A673 (cell line): ENCODE data around the gene PHLDB2. TPM values are rescaled to one million over a fixed set of nuclear protein-coding genes. Genes with fewer than 3 reads are reported as not detected.

Experiments
- BruUV-seq: library from RNA; stranded (reverse); fragments of 400-500 nt; replicated peaks from 2 replicates; lab custom pipeline; 2021; lab: Mats Ljungman, UMichigan
- CTCF ChIA-PET: fragments of 300-600 bp; sonication (Branson Sonifier 250); formaldehyde crosslinking; loops from one replicate; lab custom pipeline; 2022; ENCODE audit warnings: antibody characterized with exemption; lab: Charles Lee
- POLR2A ChIA-PET: fragments of 300-600 bp; sonication (Branson Sonifier 250); formaldehyde crosslinking; loops from one replicate; lab custom pipeline; 2022; ENCODE audit warnings: antibody characterized with exemption; ENCODE audit not compliant: low non-redundant PET; lab: Charles Lee
- DNase-seq: peaks from one replicate; pipeline ENCODE4 v3.0.0-alpha.2; 2015; ENCODE audit warnings: low spot score
- H3K27ac ChIP-seq: fragments of 200-600 bp; sonication (generic); 2 replicates; pipeline ENCODE4 v1.5.1; 2016; ENCODE audit warnings: mixed run types, low read depth, mild to moderate bottlenecking, mixed read lengths, antibody characterized with exemption, low read length; ENCODE audit not compliant: poor library complexity, severe bottlenecking
- H3K27me3 ChIP-seq: fragments of 200-600 bp; sonication (generic); replicated peaks from 2 replicates; pipeline ENCODE4 v1.6.1; 2017; ENCODE audit warnings: mixed run types, low read depth, mild to moderate bottlenecking, mixed read lengths, antibody characterized with exemption, low read length; ENCODE audit not compliant: insufficient read depth, poor library complexity
- H3K36me3 ChIP-seq: fragments of 200-600 bp; sonication (generic); 2 replicates; pipeline ENCODE4 v1.6.1; 2016; ENCODE audit warnings: mixed run types, mild to moderate bottlenecking, mixed read lengths, antibody characterized with exemption, low read length; ENCODE audit not compliant: insufficient read depth, poor library complexity, severe bottlenecking
- H3K4me1 ChIP-seq: fragments of 200-600 bp; sonication (generic); 2 replicates; pipeline ENCODE4 v1.6.1; 2017; ENCODE audit warnings: mixed run types, mild to moderate bottlenecking, mixed read lengths, antibody characterized with exemption, low read length; ENCODE audit not compliant: insufficient read depth, poor library complexity, severe bottlenecking
- H3K4me3 ChIP-seq: fragments of 200-600 bp; sonication (generic); 2 replicates; pipeline ENCODE4 v1.5.1; 2016; ENCODE audit warnings: low read depth, mixed run types, mild to moderate bottlenecking, mixed read lengths, low read length; ENCODE audit not compliant: poor library complexity, severe bottlenecking
- H3K9me3 ChIP-seq: fragments of 200-600 bp; sonication (generic); 2 replicates; pipeline ENCODE4 v1.6.1; 2016; ENCODE audit warnings: mixed run types, low read depth, mild to moderate bottlenecking, mixed read lengths, antibody characterized with exemption, low read length; ENCODE audit not compliant: poor library complexity, severe bottlenecking
- EZH2 ChIP-seq: fragments of 200-600 bp; sonication (generic); IDR thresholded peaks from 2 replicates; pipeline ENCODE4 v1.6.1; 2017; ENCODE audit warnings: borderline replicate concordance, low read depth, mild to moderate bottlenecking, mixed read lengths, antibody characterized with exemption, low read length; ENCODE audit not compliant: poor library complexity, severe bottlenecking
- intact Hi-C: fragments of 100-400 bp; cut with micrococcal nuclease; formaldehyde crosslinking; loops from one replicate; pipeline ENCODE4 v1.10.0; 2022; ENCODE audit not compliant: unreplicated experiment
- total RNA-seq: library from RNA; stranded (reverse); gene quantifications from 2 replicates; pipeline ENCODE4 v1.2.3, GENCODE V29; 2021
- TF ChIP-seq, protein P1 (sequence below): fragments of 300-800, 200-600 bp; sonication (generic); conservative IDR thresholded peaks from 2 replicates; pipeline ENCODE4 v1.5.1; 2017; ENCODE audit warnings: low read depth, mild to moderate bottlenecking, antibody characterized with exemption, low read length, moderate library complexity, mixed read lengths

The PHLDB2 gene
- total RNA-seq, 1 experiment from 2014 or later: 13.1 TPM

DNA sequence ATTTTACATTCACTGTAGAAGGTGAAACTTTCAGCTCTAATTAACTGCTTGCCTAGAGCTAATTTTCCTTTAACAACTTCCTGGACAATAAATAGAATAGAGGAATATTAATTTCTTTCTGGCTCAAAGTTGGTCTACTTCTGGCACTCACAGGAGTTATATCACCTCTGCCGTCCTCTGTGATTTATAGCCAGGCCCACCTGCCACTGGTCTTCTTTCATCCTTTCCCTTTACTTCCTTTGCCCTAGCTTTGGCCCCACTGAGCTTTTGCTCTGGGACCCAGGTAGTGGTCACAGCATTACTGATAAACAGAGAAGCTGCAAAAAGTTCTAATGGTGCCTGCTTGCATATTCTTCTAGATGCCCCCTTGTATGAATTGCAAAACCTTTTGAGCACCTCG is 70.4 kb downstream of the PHLDB2 start:
- TF ChIP-seq EZH2: no peak
- TF ChIP-seq, protein P1, sequence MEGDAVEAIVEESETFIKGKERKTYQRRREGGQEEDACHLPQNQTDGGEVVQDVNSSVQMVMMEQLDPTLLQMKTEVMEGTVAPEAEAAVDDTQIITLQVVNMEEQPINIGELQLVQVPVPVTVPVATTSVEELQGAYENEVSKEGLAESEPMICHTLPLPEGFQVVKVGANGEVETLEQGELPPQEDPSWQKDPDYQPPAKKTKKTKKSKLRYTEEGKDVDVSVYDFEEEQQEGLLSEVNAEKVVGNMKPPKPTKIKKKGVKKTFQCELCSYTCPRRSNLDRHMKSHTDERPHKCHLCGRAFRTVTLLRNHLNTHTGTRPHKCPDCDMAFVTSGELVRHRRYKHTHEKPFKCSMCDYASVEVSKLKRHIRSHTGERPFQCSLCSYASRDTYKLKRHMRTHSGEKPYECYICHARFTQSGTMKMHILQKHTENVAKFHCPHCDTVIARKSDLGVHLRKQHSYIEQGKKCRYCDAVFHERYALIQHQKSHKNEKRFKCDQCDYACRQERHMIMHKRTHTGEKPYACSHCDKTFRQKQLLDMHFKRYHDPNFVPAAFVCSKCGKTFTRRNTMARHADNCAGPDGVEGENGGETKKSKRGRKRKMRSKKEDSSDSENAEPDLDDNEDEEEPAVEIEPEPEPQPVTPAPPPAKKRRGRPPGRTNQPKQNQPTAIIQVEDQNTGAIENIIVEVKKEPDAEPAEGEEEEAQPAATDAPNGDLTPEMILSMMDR: no peak
- no TSS peak for BruUV-seq
- intact Hi-C loops: no loop called here
- peaks cover 30% of the 10 kb centered on the region for H3K4me1 ChIP-seq
- CTCF ChIA-PET: no interaction called here
- no peaks in the 10 kb centered on the region for H3K36me3 ChIP-seq
- DNase-seq: no peak
- H3K9me3 ChIP-seq: no peaks in the 10 kb centered on the region
- H3K27me3 ChIP-seq: no peaks in the 10 kb centered on the region
- POLR2A ChIA-PET: no interaction called here
- no peak overlapping the region for H3K27ac ChIP-seq
- no peak overlapping the region for H3K4me3 ChIP-seq

DNA sequence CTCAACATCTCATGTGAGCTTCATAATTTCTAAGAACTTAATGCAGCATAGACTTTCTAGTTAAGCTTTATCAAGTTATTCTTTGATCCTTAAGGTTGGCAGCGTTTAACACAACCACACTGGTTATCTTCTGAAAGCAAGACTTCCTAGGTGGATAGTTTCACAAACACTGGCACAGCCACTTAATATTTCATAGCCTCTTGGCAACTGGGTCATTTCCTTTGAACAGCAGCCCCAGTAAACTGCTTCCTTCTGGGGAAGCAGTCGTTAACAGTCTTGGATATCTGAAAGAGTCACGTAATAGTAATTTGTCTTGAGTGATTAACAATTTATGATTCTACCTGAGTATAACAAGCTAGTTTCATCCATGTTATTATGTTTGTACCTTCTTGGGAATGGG is 73.9 kb downstream of the PHLDB2 start:
- no peak overlapping the region for H3K4me3 ChIP-seq
- no TSS peak for BruUV-seq
- no peaks in the 10 kb centered on the region for H3K9me3 ChIP-seq
- no peak for TF ChIP-seq EZH2
- TF ChIP-seq, protein P1: no peak
- intact Hi-C loops: no loop called here
- no peaks in the 10 kb centered on the region for H3K27me3 ChIP-seq
- H3K27ac ChIP-seq: no peak overlapping the region
- no peak for DNase-seq
- ChIA-PET CTCF (no interaction called here), POLR2A (no interaction called here)
- peaks cover 21% of the 10 kb centered on the region for H3K4me1 ChIP-seq
- H3K36me3 ChIP-seq: no peaks in the 10 kb centered on the region

- CTCF ChIA-PET: interaction anchor here (1.3 kb wide), 1 partner anchor 41 kb away, joined by 9 read pairs; no protein-coding TSS in a partner anchor
Observed at GRCh38 chr3:111936191-111936841, 77.3 kb downstream of the PHLDB2 start.

More at GRCh38 chr3:111936191-111936841, 77.3 kb downstream of the PHLDB2 start:
- intact Hi-C loops: no loop called here
- TF ChIP-seq, protein P1: no peak
- TF ChIP-seq EZH2: no peak
- H3K4me3 ChIP-seq: no peak overlapping the region
- POLR2A ChIA-PET: interaction anchor here (0.8 kb wide), 1 partner anchor 20 kb away, joined by 4 read pairs; no protein-coding TSS in a partner anchor
- H3K36me3 ChIP-seq: no peaks in the 10 kb centered on the region
- DNase-seq: peak; percentile 74
- H3K27me3 ChIP-seq: no peaks in the 10 kb centered on the region
- no peak overlapping the region for H3K27ac ChIP-seq
- H3K4me1 ChIP-seq: peaks cover 17% of the 10 kb centered on the region
- no peaks in the 10 kb centered on the region for H3K9me3 ChIP-seq
- BruUV-seq: no TSS peak
